GM19328 (cell line): ENCODE data around the gene SGMS2.

ENCODE experiments used
- ATAC-seq: cut with Tn5 transposase; IDR thresholded peaks from one replicate; pipeline ENCODE4 v1.9.1; 2021; ENCODE audit warnings: mild to moderate bottlenecking, moderate library complexity; ENCODE audit not compliant: unreplicated experiment

SGMS2 gene

GRCh38 chr4:107824350-107825071, at the start of gene SGMS2:
Gene SGMS2, plus strand, starts transcription at chr4:107824932. Its CDS starts 70,622 bp downstream, at chr4:107895554.
- peak; percentile 53 for ATAC-seq

- no peak for ATAC-seq
Measured at GRCh38 chr4:107777890-107778289, 46.8 kb upstream of the SGMS2 start.

GRCh38 chr4:107778784-107779530, 45.8 kb upstream of the SGMS2 start:
- no peak for ATAC-seq

- ATAC-seq = no peak
Measured at GRCh38 chr4:107780665-107781064, 44.1 kb upstream of the SGMS2 start.

GRCh38 chr4:107791902-107792301, 32.8 kb upstream of the SGMS2 start:
- no peak for ATAC-seq

- no peak for ATAC-seq
Measured at GRCh38 chr4:107792711-107793110, 32.0 kb upstream of the SGMS2 start.

GRCh38 chr4:107793996-107794395, 30.7 kb upstream of the SGMS2 start:
- ATAC-seq = no peak

- no peak for ATAC-seq
Measured at GRCh38 chr4:107799669-107800450, 24.9 kb upstream of the SGMS2 start.

GRCh38 chr4:107800706-107801105, 24.0 kb upstream of the SGMS2 start:
- ATAC-seq = no peak

GRCh38 chr4:107801766-107802211, 22.9 kb upstream of the SGMS2 start:
- ATAC-seq = no peak

- ATAC-seq = no peak
Measured at GRCh38 chr4:107804956-107805355, 19.8 kb upstream of the SGMS2 start.

GRCh38 chr4:107806196-107806595, 18.5 kb upstream of the SGMS2 start:
- ATAC-seq = no peak

- ATAC-seq = no peak
Measured at GRCh38 chr4:107808572-107808971, 16.2 kb upstream of the SGMS2 start.

- no peak for ATAC-seq
Measured at GRCh38 chr4:107809210-107809609, 15.5 kb upstream of the SGMS2 start.

GRCh38 chr4:107814758-107815157, 10.0 kb upstream of the SGMS2 start:
- no peak for ATAC-seq

- no peak for ATAC-seq
Measured at GRCh38 chr4:107815158-107815557, 9.6 kb upstream of the SGMS2 start.

GRCh38 chr4:107818301-107818910, 6.3 kb upstream of the SGMS2 start:
- ATAC-seq = no peak

GRCh38 chr4:107823870-107824349, 822 bp upstream of the SGMS2 start:
- no peak for ATAC-seq

- peak; percentile 26 for ATAC-seq
Measured at GRCh38 chr4:107825072-107825824, 516 bp downstream of the SGMS2 start.

GRCh38 chr4:107826421-107826980, 1.8 kb downstream of the SGMS2 start:
- ATAC-seq = no peak
